SH-SY5Y (cell line): ENCODE data around the gene RHOF.

ENCODE experiments used
- GATA2 ChIP-seq: IDR thresholded peaks from 2 replicates; pipeline ENCODE4 v1.6.1; 2011; ENCODE audit warnings: mild to moderate bottlenecking, low read depth, low read length
- GATA3 ChIP-seq: IDR thresholded peaks from 2 replicates; pipeline ENCODE4 v1.6.1; 2011; ENCODE audit warnings: low read depth, mild to moderate bottlenecking, low read length, moderate library complexity

- TF ChIP-seq GATA2 (no peak), GATA3 (no peak)
These were observed 13.1 kb downstream of the RHOF start for GRCh38 chr12:121780429-121780828.
